ENCODE results near the gene C17orf107.

C17orf107 gene

DNA sequence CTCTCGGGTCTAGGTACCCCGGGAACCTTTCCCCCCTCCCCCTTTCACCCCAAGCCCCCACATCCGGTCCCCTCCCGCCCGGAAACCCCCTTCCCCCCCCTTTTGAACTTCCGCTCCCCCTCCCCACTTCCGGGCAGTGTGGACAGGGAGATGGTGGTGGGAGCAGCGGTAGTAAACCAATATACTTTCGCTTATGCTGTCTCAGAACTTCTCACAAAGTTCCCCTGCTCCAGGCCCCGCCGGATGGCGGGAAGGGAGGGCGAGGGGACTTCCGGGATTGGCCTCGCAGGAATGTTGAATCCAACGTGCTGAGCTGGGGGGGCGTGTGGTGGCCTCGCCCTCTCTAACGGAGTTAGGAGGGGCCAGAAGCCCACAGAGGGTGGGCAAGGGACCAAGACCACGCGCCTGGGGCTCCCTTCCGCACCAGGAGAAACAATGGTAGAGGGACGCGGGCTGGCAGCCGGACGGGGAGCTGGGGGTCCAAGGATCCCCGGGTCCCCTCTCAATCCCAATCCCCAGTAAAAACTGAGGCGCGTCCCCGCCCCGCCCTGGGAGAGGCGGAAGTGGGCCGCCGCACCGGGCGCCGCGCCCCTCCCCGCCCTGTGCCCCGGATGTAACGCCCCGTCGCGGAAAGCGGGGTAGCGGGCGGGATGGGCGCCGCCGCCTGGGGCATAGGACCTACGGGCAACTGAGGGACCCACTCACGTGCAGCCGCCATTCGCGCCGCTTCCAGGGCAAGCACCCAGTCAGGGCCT lies 48.3 kb downstream of the C17orf107 start:
- peak in 25 of 58 donors; percentile 11 to 69 (median 46) for DNase-seq

- peak in 57 of 58 donors; percentile 29 to 90 (median 78) for DNase-seq
Observed at GRCh38 chr17:4948166-4948930, 49.0 kb downstream of the C17orf107 start, which contains the start of gene PFN1. TSS of gene PFN1 (minus strand) at chr17:4948530. CDS start at chr17:4948394, 136 bp downstream.

DNA sequence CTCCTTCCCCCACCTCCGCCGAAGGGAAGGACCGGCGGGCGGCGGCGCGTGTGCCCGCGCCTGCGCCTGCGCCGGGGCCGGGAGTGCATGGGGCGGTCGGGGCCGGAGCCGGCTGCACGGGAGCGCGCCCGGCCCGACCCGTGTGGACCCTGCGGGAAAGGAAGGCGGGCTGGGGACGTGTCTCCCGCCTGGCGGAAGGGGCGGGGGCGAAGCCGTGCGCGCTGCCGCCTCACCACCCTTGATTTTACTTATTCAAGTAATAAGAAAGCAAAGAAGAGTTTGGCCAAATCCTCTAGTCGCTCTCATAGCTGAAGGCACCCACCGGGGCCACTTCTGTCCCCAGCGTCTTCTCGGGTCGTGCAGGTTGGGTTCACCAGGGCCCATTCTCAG lies 49.6 kb downstream of the C17orf107 start:
- DNase-seq, result peak in 53 of 58 donors; percentile 27 to 85 (median 73)

DNA sequence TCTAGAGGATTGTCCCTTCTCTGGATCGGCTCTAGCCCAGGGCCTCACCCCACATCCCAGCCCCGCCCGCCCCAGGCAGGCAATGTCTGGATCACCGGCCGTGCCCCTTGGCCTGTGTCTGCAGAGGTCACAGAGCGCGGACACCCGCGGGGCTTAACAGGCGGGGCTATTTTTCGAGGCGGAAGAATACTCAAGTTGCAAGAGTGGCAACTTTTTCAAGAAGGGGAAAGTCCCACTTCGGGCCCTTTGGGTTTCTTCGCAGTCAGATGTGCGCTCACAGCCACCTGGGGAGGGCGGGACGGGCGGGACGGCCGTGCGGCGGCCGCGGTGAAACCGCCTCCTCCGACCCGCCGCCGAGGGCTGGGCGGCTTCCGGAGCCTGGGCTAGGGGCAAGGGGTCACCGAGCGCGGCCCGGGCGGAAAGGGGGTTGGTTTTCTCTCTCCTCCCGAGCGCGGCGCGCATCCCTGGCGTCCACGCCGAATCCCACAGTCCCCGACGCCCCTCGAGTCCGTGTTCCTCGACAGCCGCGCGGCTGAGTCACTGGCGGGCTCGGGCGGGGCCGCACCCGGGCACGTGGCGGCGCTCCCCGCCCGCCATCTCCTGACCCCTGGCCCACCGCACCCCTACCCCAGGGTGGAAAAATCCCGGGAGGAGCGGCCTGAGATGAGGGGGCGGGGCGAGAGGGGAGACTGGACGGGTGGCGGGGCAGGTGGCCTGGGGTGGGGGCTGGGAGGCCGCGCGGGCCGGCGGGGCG lies 50.2 kb downstream of the C17orf107 start:
- peak in 24 of 58 donors; percentile 17 to 75 (median 56) for DNase-seq

DNA sequence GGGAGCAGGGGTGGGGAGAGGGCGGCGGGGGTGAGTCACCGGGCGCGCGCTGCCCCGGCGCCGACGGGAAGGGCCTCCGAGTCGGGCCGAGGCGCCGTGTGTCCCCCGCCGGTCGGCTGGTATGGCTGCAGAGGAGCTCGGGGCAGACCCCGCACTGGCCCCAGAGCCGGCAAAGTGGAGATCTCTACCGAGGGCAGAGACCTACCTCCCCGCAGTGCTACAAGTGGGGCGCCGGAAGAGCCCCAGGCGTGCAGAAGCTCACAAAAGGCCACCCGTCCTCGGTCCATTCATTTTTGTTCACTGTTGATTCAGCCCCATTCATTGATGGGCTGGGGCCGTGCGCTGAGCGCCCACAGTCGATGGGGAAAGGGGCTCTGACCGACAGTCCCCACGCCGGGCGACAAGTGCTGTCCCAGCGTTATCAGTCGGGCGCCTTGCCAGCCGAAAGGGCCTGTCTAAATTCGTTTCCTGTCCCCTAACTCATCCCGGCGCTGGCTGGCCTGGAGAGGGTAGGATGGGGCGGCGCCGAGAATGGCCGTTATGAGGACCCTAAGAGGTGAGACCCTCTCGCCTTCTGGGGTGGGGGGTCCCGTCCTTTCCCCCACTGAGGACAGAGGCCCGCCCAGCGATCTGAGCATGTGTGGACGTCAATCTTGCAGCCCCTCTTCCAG lies 50.9 kb downstream of the C17orf107 start:
- peak in 4 of 58 donors; percentile 15 to 75 (median 50) for DNase-seq

- DNase-seq, result peak in 1 of 58 donors; percentile 6
Observed at GRCh38 chr17:4950746-4951204, 51.4 kb downstream of the C17orf107 start, which contains the start of gene ENO3. TSS of gene ENO3 (plus strand) at chr17:4951119. CDS start at chr17:4951830, 711 bp downstream.

DNA sequence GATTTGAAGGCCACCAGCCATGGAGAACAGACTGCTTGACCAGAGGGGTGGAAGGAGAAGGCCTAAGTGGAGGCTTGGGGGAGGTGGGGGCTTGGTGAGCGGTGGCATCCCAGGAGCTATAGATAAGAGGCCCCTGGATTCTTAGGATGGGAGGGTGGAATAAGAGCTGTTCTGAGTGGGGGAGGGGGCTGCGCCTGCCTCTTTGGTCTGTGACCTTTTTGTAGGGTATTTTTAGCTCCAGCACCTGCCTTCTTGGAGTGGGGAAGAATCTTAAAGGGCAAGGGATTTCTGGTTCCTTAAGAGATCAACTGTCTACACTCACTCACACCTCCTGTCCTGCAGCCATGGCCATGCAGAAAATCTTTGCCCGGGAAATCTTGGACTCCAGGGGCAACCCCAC lies 52.1 kb downstream of the C17orf107 start:
- DNase-seq, result no peak
